CD4-positive, alpha-beta T cell treated with Interleukin-2 at 100 ng/mL for 4 hours (primary cell): ENCODE results near the gene CDIPT.
"Not testable (repeated sequence)": the region's sequence is repeated elsewhere in the genome, so short reads cannot be mapped to it uniquely, and the experiment has no call there.

Experiments used
- DNase-seq: peaks from one replicate; pipeline ENCODE4 v3.0.0-alpha.2; 2020; ENCODE audit warnings: low spot score

Gene CDIPT

DNA sequence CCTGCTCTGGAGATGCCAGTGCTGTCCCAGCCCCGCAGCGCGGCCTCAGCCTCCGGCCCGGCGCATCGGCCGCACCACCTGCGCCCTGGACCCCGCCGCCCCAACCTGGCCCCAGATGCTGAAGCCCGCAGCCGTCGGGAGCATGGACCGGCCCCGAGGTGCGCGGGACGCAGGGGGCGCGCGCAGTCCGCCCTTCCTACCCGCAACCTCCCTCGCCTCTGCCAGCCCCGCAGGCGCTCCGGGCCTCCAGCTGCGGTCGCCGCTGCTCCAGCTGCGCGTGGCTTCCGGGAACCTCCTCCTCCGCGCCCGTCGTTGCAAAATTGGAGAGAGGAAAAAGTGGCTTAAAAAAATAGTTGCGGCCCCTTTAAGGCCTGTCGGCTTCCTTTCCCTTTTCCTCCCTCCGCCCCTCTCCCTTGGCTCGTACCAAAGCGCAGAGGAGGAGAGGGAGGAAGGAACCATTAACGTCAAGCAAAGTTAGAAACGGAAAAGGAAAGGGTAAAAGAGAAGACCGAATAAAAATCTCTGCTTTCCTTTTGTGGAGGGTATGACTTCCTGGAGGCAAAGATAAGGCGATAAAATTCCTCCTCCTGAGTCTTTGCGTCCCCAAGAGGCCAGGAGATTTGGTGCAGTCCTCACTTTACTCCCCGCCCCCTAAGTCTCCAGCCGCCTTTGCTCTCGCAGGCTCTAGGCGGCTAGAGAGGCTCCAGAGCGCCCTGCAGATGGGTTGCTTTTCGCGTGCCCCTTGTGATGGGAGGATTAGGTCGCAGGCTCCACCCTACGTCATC, at the start of gene CDIPT:
Gene CDIPT (minus strand): TSS at position 343 of the 785 bp plus-strand sequence. CDS start 369 bp downstream, outside the sequence.
- peak; percentile 96 for DNase-seq

DNA sequence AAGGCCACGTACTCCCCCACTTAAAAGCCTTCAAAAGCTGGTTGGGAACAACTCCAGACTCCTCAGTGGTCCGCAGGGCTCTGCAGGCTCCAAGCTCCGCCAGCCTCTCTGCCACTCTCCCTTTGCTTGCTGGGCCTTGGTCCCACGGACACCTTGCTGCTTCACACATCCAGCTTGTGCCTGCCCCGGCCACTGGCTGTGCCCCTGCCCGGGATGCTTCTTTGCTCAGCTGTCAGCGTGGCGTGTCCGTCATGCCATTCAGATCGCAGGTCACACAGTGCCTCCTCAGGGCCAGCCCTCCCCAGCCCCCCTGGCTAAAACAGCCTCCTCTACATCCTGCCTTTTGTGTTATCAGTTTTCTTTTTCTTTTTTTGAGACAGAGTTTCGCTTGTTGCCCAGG, 49.1 kb upstream of the CDIPT start:
- no peak for DNase-seq

- no peak for DNase-seq
These were observed 48.6 kb upstream of the CDIPT start for GRCh38 chr16:29911676-29912010.

- DNase-seq: no peak
These were observed 48.0 kb upstream of the CDIPT start for GRCh38 chr16:29910819-29911675.

GRCh38 chr16:29909851-29910250, 46.8 kb upstream of the CDIPT start:
- not testable (repeated sequence) for DNase-seq

GRCh38 chr16:29909391-29909790, 46.4 kb upstream of the CDIPT start:
- no peak for DNase-seq

- no peak for DNase-seq
These were observed 45.7 kb upstream of the CDIPT start for GRCh38 chr16:29908719-29909220.

- DNase-seq: no peak
These were observed 44.9 kb upstream of the CDIPT start for GRCh38 chr16:29907973-29908372.

DNA sequence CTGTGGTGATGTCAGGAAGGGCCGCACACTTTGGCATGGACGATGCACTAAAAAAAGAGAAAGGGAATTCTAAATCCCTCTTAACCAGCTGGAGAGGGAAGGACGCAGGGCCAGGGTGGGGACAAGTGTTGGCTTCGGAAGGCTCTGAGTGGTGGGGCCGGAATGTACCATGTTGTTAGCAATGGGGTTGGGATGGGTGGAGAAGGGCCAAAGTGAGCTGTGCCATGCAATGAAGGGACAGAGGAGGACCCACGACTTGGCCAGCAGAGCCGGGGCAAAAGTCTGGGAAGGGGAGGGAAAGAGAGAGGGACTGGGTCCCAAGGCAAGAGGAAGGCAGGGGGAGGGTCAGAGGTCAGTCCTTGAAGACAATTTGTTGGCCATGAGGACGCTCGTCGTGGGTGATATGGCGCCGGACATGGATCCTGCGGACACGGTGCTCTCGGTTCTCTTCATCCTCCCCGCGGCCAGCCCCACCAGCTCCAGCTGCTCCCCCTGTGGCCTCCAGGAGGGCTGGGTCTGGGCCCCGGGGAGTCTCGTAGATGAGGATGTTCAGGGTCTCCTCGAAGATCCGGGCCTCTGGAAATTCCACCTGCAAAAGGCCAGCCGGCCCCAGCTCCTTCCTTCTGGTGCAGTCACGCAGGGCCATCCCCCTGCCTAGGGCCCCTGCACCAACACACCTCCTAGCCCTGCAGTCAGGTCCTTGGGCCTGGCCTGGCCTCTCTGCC, 43.7 kb upstream of the CDIPT start:
- no peak for DNase-seq

DNA sequence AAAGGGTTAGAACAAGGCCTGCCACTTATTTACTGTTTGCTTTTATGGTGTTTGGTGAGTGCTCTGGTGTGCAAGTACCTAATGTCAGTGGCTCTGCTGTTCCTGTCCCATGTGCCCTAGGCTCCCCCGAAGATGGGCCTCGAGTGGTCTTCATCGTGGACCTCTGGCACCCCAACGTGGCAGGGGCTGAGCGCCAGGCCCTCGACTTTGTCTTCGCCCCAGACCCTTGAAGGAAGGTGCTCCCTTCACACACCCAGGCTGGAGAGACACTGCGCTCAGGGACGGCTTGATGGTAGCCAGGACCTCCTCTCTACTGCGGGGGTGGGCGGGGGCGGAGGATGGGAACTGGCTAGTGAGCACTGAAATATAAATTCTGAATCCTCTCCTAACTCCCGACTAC, 42.6 kb upstream of the CDIPT start:
- DNase-seq: no peak

DNA sequence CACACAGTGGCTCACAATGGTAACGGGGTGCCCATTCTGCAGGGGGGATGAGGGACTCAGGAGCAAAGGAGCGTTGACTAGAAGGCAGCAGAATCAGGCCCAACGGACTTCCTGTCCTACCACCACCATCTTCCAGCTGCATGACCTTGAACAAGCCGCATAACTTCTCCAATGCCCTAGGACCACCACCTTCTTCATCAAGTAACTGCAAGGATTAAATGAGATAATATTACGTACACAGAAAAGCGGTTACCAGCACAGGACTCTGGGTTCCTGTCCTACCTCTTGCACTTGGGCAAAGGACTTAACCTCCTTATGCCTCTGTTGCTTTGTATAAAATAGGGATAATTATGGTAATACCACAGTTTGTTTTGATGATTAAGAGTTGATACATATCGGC, 41.9 kb upstream of the CDIPT start:
- DNase-seq: no peak

- no peak for DNase-seq
These were observed 40.6 kb upstream of the CDIPT start for GRCh38 chr16:29903590-29903989.

DNA sequence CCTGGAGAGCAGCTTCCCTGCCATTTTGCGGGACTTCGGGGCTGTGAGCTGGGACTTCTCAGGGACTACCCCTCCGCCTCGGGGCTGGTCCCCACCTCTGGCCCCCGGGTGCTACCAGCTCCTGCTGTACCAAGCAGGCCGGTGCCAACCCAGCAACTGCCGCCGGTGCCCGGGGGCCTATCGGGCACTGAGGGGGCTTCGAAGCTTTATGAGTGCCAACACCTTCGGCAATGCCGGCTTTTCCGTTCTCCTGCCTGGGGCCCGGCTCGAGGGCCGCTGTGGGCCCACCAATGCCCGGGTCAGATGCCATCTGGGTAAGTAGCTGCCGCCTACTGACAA, 38.5 kb upstream of the CDIPT start:
- DNase-seq: no peak

- DNase-seq: no peak
These were observed 38.0 kb upstream of the CDIPT start for GRCh38 chr16:29900888-29901606.

- DNase-seq: peak; percentile 51
These were observed 37.3 kb upstream of the CDIPT start, which contains the start of gene ASPHD1 for GRCh38 chr16:29900102-29900887. TSS of gene ASPHD1 (plus strand) at chr16:29900488. CDS start at chr16:29900972, 484 bp downstream.

- peak; percentile 77 for DNase-seq
These were observed 36.6 kb upstream of the CDIPT start, which contains the start of gene SEZ6L2 for GRCh38 chr16:29899516-29900101. TSS of gene SEZ6L2 (minus strand) at chr16:29899550. CDS start at chr16:29899019, 531 bp downstream.

DNA sequence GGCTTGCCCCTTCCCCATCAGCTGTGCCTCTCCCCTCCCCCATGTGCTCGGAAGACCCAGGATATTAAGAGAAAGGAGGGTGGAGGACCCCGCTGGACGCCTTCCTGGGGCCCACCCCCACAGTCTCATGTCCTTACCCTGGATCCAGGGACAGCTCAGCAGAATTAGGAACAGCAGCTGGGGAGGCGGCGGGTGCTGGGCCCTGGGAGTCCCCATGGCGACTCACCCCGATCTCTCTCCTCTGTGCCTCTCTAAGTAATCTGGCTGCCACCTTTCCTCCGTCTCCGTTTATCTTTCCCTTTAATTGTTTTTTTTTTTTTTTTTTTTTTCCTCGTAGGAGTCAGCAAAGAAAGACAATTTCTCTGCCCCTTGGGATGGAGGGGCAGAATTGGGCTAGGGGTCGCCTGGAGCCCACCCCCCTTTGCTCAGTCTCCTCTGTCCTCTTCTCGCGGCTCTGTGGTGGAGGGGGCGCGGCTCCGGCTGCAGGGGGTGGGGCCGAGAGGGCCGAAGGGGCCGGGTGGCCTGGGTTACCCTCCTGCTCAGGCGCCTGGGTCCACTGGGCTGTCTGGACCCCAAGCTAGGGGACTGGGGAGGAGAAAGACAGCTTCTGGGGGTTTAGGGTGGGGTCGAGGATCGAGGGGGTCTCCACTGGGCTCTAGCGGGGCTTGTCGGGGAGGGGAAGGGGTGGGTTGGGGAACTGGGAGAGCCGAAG, 35.9 kb upstream of the CDIPT start:
- DNase-seq: no peak

DNA sequence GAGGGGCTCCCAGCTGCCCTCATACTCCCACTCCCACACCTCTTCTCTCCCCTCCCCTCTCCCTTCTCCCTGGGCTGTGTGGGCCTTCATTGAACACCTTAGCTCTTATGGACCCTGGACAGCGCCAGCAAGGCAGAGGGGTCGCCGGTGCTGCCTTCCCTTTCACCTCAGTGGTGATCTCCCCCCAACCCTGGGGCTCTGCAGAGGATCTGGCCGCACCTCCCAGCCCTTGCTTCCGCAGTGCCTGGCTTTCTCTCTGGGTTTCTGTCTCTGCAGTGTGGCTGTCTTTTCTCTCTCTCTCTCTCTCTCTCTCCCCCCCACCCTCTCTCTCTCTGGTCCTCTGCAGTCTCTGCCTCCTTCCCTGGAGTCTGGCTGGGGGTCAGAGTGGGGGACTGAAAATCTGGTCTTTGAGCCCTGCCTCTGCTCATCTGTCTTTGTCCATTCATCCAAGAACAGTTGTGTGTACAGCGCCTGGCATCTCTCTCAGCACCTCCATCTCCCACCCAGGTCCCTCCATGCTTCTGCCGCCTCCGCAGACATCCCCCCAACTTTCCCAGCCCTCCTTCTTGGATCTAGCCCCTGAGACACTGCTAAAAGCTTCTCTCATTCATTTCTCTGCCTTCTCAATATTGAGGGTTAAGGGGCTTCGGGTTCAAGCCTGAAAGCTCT, 35.2 kb upstream of the CDIPT start:
- DNase-seq: no peak

- DNase-seq: no peak
These were observed 34.3 kb upstream of the CDIPT start for GRCh38 chr16:29897333-29897732.
